Endothelial cell (in vitro differentiated cells): ENCODE measurements around the gene SHROOM3. TPM values are rescaled to one million over a fixed set of nuclear protein-coding genes. Genes with fewer than 3 reads are reported as not detected.

Experiments
- DNase-seq: peaks from one replicate; pipeline ENCODE4 v3.0.0; 2021; ENCODE audit warnings: low spot score
- H3K27ac Mint-ChIP-seq: one replicate; pipeline ENCODE4 v1.8.0; 2021; ENCODE audit warnings: mixed read lengths, inconsistent platforms; ENCODE audit not compliant: unreplicated experiment
- H3K27me3 Mint-ChIP-seq: one replicate; pipeline ENCODE4 v1.8.0; 2021; ENCODE audit warnings: mild to moderate bottlenecking, moderate library complexity, mixed read lengths, inconsistent platforms; ENCODE audit not compliant: unreplicated experiment
- H3K36me3 Mint-ChIP-seq: one replicate; pipeline ENCODE4 v1.8.0; 2021; ENCODE audit warnings: mild to moderate bottlenecking, low read depth, mixed read lengths, inconsistent platforms; ENCODE audit not compliant: unreplicated experiment
- H3K4me1 Mint-ChIP-seq: one replicate; pipeline ENCODE4 v1.8.0; 2021; ENCODE audit warnings: mild to moderate bottlenecking, mixed read lengths, inconsistent platforms; ENCODE audit not compliant: unreplicated experiment
- H3K4me3 Mint-ChIP-seq: one replicate; pipeline ENCODE4 v1.8.0; 2021; ENCODE audit warnings: mild to moderate bottlenecking, mixed read lengths, inconsistent platforms; ENCODE audit not compliant: unreplicated experiment
- H3K9me3 Mint-ChIP-seq: one replicate; pipeline ENCODE4 v1.8.0; 2021; ENCODE audit warnings: mixed read lengths, inconsistent platforms; ENCODE audit not compliant: unreplicated experiment
- CTCF ChIP-seq: fragments of 200-600 bp; sonication (generic); IDR thresholded peaks from one replicate; pipeline ENCODE4 v1.5.0; 2021; ENCODE audit warnings: antibody characterized with exemption; ENCODE audit not compliant: unreplicated experiment
- total RNA-seq: library from RNA; stranded (reverse); fragmentation: NEBNext Ultra II Directional; extraction: Animal tissue kit (Norgen Biotek cat#: 25700); gene quantifications from one replicate; pipeline ENCODE4 v1.2.1, GENCODE V29; 2021; ENCODE audit not compliant: unreplicated experiment

Gene SHROOM3
- total RNA-seq, 1 donor from 2014 or later = 7.9 TPM

- Mint-ChIP-seq H3K4me3 (no peak overlapping the region), H3K4me1 (peaks cover 19% of the 10 kb centered on the region), H3K9me3 (no peaks in the 10 kb centered on the region), H3K27me3 (peaks cover 2% of the 10 kb centered on the region), H3K36me3 (no peaks in the 10 kb centered on the region), H3K27ac (no peak overlapping the region)
- no peak for DNase-seq
- TF ChIP-seq CTCF = no peak
Observed at GRCh38 chr4:76514087-76514486, 79.1 kb downstream of the SHROOM3 start.

- H3K36me3 Mint-ChIP-seq = no peaks in the 10 kb centered on the region
- H3K27me3 Mint-ChIP-seq = peaks cover 2% of the 10 kb centered on the region
- no peaks in the 10 kb centered on the region for H3K9me3 Mint-ChIP-seq
- no peak overlapping the region for H3K4me3 Mint-ChIP-seq
- no peak for TF ChIP-seq CTCF
- no peak for DNase-seq
- H3K4me1 Mint-ChIP-seq = peaks cover 19% of the 10 kb centered on the region
- no peak overlapping the region for H3K27ac Mint-ChIP-seq
Observed at GRCh38 chr4:76515975-76516843, 81.2 kb downstream of the SHROOM3 start.

GRCh38 chr4:76518241-76518640, 83.2 kb downstream of the SHROOM3 start:
- Mint-ChIP-seq H3K4me1 (peaks cover 4% of the 10 kb centered on the region), H3K9me3 (no peaks in the 10 kb centered on the region), H3K36me3 (no peaks in the 10 kb centered on the region), H3K27ac (no peak overlapping the region), H3K4me3 (no peak overlapping the region), H3K27me3 (peaks cover 2% of the 10 kb centered on the region)
- no peak for DNase-seq
- TF ChIP-seq CTCF = no peak

- Mint-ChIP-seq H3K36me3 (no peaks in the 10 kb centered on the region), H3K27me3 (peaks cover 2% of the 10 kb centered on the region)
Observed at GRCh38 chr4:76523593-76523992, 88.6 kb downstream of the SHROOM3 start.

More at GRCh38 chr4:76523593-76523992, 88.6 kb downstream of the SHROOM3 start:
- no peaks in the 10 kb centered on the region for H3K9me3 Mint-ChIP-seq
- no peak overlapping the region for H3K27ac Mint-ChIP-seq
- H3K4me3 Mint-ChIP-seq = no peak overlapping the region
- H3K4me1 Mint-ChIP-seq = peaks cover 8% of the 10 kb centered on the region
- TF ChIP-seq CTCF = no peak
- no peak for DNase-seq
